Activated T-cell treated with anti-CD3 and anti-CD28 coated beads for 48 hours (primary cell): ENCODE results near the gene CPD.
A peak's percentile ranks its signal among the peaks of the same experiment; 100 is the strongest.
"Not testable (repeated sequence)": the region's sequence is repeated elsewhere in the genome, so short reads cannot be mapped to it uniquely, and the experiment has no call there.

ENCODE experiments used
- DNase-seq: peaks from one replicate; pipeline ENCODE4 v3.0.0-alpha.2; 2020; ENCODE audit warnings: low read depth

The CPD gene

GRCh38 chr17:30427611-30428010 lies 48.9 kb downstream of the CPD start:
- DNase-seq: no peak

GRCh38 chr17:30429155-30429554 lies 50.4 kb downstream of the CPD start:
- no peak for DNase-seq

GRCh38 chr17:30433514-30433913 lies 54.8 kb downstream of the CPD start:
- no peak for DNase-seq

GRCh38 chr17:30436729-30437128 lies 58.0 kb downstream of the CPD start:
- no peak for DNase-seq

- no peak for DNase-seq
Measured at GRCh38 chr17:30443721-30444120, 65.0 kb downstream of the CPD start.

GRCh38 chr17:30446640-30447039 lies 67.9 kb downstream of the CPD start:
- not testable (repeated sequence) for DNase-seq

- no peak for DNase-seq
Measured at GRCh38 chr17:30449480-30449879, 70.8 kb downstream of the CPD start.

GRCh38 chr17:30450125-30451027 lies 71.6 kb downstream of the CPD start:
- DNase-seq: no peak

- no peak for DNase-seq
Measured at GRCh38 chr17:30454635-30455034, 75.9 kb downstream of the CPD start.

- DNase-seq: no peak
Measured at GRCh38 chr17:30458371-30458770, 79.6 kb downstream of the CPD start.

GRCh38 chr17:30458797-30459413 lies 80.2 kb downstream of the CPD start:
- DNase-seq: not testable (repeated sequence)

- DNase-seq: no peak
Measured at GRCh38 chr17:30468465-30468864, 89.7 kb downstream of the CPD start.

- DNase-seq: no peak
Measured at GRCh38 chr17:30472238-30472890, 93.6 kb downstream of the CPD start.

GRCh38 chr17:30475206-30475605 lies 96.5 kb downstream of the CPD start:
- no peak for DNase-seq

GRCh38 chr17:30476726-30477082 lies 98.0 kb downstream of the CPD start:
- peak; percentile 8 for DNase-seq

GRCh38 chr17:30477083-30477773 lies 98.5 kb downstream of the CPD start, which contains the start of gene GOSR1:
TSS of gene GOSR1 (plus strand) at chr17:30477408. CDS start at chr17:30477434, 26 bp downstream.
- peak; percentile 85 for DNase-seq

GRCh38 chr17:30477774-30478115 lies 99.0 kb downstream of the CPD start:
- DNase-seq: no peak

- no peak for DNase-seq
Measured at GRCh38 chr17:30482555-30482954, 103.8 kb downstream of the CPD start.

GRCh38 chr17:30483159-30483558 lies 104.4 kb downstream of the CPD start:
- DNase-seq: no peak

GRCh38 chr17:30493780-30494179 lies 115.1 kb downstream of the CPD start:
- no peak for DNase-seq

GRCh38 chr17:30495586-30495985 lies 116.9 kb downstream of the CPD start:
- DNase-seq: no peak

- DNase-seq: no peak
Measured at GRCh38 chr17:30503558-30503957, 124.8 kb downstream of the CPD start.
